ENCODE results near the gene CLEC4F. TPM values are rescaled to one million over a fixed set of nuclear protein-coding genes. Genes with fewer than 3 reads are reported as not detected.

Gene CLEC4F
- total and polyA plus RNA-seq, 2 of the 13 experiments (the other 11 are each of a cell fraction or from before 2014, with no cell fraction given): 0.12 to 0.13 TPM

DNA sequence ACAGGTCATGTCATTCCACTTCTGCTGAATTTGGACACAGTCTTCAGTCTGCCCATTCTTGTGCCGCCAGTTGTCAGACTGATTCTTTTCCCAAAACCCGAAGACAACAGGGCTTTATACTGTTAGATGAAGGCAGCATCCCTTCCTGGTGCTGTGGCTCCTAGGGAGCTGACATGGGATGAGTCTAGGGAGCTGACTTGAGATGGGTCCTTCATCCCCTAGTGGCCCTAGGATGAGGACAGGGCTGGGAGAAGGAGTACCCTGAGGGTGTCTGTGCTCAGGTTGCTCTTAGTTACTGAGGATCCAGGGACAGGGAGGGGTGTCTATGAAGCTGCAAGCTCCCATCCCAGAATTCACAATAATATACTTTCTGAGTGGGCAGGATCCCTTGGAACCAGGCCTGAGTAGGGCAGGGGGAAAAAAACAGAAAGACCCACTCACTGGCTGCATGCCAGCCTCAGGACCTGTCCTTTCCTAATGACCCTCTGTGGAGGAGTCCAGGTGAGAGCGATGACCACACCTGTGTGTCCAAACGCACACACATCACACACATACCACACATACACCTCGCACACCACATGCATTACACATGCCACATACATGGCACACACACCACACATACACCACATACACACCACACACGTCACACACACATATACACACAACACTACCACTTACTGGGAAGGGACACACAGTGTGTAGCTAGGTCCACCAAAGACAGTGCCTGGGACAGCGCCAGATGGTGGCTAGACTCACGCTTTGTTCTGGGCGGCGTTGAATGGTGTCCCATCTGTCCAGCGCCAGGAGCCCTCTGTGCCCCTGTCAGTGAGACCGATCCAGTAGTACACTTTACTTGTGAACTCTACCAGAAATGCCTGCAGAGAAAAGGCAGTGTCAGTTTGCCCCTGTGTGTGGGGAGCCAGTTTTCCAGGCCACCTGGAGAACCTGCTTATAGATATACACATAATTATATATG lies 11.1 kb downstream of the CLEC4F start (continued):
- TF ChIP-seq CCAR2 (optimal IDR thresholded peaks at IDR 0.05; ENCODE audit: low read depth, low read length) (no peak), NFKB2 (CRISPR knock-in tag; IDR thresholded peaks at IDR 0.05; ENCODE audit: borderline replicate concordance) (0 out of 2 replicates have a peak, but pooled peaks have one; percentile 9), SPEN (CRISPR knock-in tag; IDR thresholded peaks at IDR 0.05; ENCODE audit: low read depth) (no peak), HNRNPK (IDR thresholded peaks at IDR 0.05; ENCODE audit: low read depth, low read length, poor library complexity, severe bottlenecking) (no peak), ZNF333 (CRISPR knock-in tag; IDR thresholded peaks at IDR 0.05; ENCODE audit: borderline replicate concordance) (no peak), TMF1 (CRISPR knock-in tag; IDR thresholded peaks at IDR 0.05; ENCODE audit: low read depth) (no peak), HOXA3 (CRISPR knock-in tag; IDR thresholded peaks at IDR 0.05) (no peak; the same call in 1 of the 2 replicates), ZSCAN29 (CRISPR knock-in tag; conservative IDR thresholded peaks at IDR 0.05) (no peak), SSRP1 (CRISPR knock-in tag; IDR thresholded peaks at IDR 0.05) (no peak), PLRG1 (conservative IDR thresholded peaks at IDR 0.05) (no peak), HIVEP1 (CRISPR knock-in tag; IDR thresholded peaks at IDR 0.05) (no peak), ZNF101 (CRISPR knock-in tag; IDR thresholded peaks at IDR 0.05; ENCODE audit: borderline replicate concordance, low read depth) (no peak), ARNT (IDR thresholded peaks at IDR 0.05) (no peak), NFATC3 (CRISPR knock-in tag; IDR thresholded peaks at IDR 0.05) (no peak), HNRNPL (IDR thresholded peaks at IDR 0.05; ENCODE audit: low read depth, low read length) (0 out of 2 replicates have a peak, but pooled peaks have one; percentile 58), AGO1 (IDR thresholded peaks at IDR 0.05; ENCODE audit: low read depth, low read length, poor library complexity, severe bottlenecking) (no peak), ZNF547 (CRISPR knock-in tag; IDR thresholded peaks at IDR 0.05) (no peak), RFXANK (CRISPR knock-in tag; IDR thresholded peaks at IDR 0.05) (no peak), ZNF468 (CRISPR knock-in tag; IDR thresholded peaks at IDR 0.05) (no peak), CHD4 (IDR thresholded peaks at IDR 0.05; ENCODE audit: borderline replicate concordance, low read length) (no peak)
- TF ChIP-seq, protein P1, sequence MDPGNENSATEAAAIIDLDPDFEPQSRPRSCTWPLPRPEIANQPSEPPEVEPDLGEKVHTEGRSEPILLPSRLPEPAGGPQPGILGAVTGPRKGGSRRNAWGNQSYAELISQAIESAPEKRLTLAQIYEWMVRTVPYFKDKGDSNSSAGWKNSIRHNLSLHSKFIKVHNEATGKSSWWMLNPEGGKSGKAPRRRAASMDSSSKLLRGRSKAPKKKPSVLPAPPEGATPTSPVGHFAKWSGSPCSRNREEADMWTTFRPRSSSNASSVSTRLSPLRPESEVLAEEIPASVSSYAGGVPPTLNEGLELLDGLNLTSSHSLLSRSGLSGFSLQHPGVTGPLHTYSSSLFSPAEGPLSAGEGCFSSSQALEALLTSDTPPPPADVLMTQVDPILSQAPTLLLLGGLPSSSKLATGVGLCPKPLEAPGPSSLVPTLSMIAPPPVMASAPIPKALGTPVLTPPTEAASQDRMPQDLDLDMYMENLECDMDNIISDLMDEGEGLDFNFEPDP (CRISPR knock-in tag; conservative IDR thresholded peaks at IDR 0.05): no peak
- TF ChIP-seq, protein P2, sequence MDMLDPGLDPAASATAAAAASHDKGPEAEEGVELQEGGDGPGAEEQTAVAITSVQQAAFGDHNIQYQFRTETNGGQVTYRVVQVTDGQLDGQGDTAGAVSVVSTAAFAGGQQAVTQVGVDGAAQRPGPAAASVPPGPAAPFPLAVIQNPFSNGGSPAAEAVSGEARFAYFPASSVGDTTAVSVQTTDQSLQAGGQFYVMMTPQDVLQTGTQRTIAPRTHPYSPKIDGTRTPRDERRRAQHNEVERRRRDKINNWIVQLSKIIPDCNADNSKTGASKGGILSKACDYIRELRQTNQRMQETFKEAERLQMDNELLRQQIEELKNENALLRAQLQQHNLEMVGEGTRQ (IDR thresholded peaks at IDR 0.05; ENCODE audit: low read depth, low read length): no peak
- TF ChIP-seq, protein P2 (CRISPR knock-in tag; IDR thresholded peaks at IDR 0.05; ENCODE audit: borderline replicate concordance): no peak
- TF ChIP-seq, protein P3, sequence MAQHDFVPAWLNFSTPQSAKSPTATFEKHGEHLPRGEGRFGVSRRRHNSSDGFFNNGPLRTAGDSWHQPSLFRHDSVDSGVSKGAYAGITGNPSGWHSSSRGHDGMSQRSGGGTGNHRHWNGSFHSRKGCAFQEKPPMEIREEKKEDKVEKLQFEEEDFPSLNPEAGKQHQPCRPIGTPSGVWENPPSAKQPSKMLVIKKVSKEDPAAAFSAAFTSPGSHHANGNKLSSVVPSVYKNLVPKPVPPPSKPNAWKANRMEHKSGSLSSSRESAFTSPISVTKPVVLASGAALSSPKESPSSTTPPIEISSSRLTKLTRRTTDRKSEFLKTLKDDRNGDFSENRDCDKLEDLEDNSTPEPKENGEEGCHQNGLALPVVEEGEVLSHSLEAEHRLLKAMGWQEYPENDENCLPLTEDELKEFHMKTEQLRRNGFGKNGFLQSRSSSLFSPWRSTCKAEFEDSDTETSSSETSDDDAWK (CRISPR knock-in tag; IDR thresholded peaks at IDR 0.05): no peak
- TF ChIP-seq, protein P4, sequence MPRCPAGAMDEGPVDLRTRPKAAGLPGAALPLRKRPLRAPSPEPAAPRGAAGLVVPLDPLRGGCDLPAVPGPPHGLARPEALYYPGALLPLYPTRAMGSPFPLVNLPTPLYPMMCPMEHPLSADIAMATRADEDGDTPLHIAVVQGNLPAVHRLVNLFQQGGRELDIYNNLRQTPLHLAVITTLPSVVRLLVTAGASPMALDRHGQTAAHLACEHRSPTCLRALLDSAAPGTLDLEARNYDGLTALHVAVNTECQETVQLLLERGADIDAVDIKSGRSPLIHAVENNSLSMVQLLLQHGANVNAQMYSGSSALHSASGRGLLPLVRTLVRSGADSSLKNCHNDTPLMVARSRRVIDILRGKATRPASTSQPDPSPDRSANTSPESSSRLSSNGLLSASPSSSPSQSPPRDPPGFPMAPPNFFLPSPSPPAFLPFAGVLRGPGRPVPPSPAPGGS (CRISPR knock-in tag; IDR thresholded peaks at IDR 0.05): no peak

Measured in HepG2 (cell line).